GM10248 (cell line): ENCODE data around the gene AUH.

Experiments used
- CTCF ChIA-PET: fragments of 300-600 bp; sonication (Branson Sonifier 250); formaldehyde crosslinking; extraction: SDS; loops from one replicate; lab custom pipeline; 2021; ENCODE audit warnings: antibody characterized with exemption; lab: Yijun Ruan, JAX
- POLR2A ChIA-PET: fragments of 350-650 bp; sonication (Branson Sonifier 250); formaldehyde crosslinking; extraction: SDS; loops from one replicate; lab custom pipeline; 2020; ENCODE audit warnings: antibody characterized with exemption; lab: Yijun Ruan, JAX
- DNase-seq: peaks from one replicate; pipeline ENCODE4 v3.0.0; 2012; ENCODE audit errors: extremely low spot score
- TF ChIP-seq, protein P1 (sequence below): IDR thresholded peaks from 2 replicates; pipeline ENCODE4 v1.5.1; 2012; ENCODE audit warnings: mild to moderate bottlenecking, low read depth; ENCODE audit errors: extremely low read depth, missing control alignments, control extremely low read depth

The AUH gene

DNA sequence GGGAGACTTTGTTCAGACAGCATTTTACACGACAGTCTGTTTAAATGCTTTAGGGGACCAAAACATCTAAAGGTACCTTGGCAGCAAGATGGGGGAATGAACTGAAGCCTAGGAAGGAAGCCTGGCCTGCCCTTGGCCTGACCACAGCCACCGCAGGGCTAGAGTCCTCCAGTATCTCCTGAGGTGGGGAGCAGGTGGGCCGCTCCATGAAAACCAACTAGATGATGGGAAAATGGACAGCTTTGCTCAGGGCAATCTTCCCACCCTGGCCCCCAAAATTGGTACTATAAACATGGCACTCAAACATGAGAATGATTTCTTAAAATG, 153.3 kb downstream of the AUH start:
- TF ChIP-seq, protein P1, sequence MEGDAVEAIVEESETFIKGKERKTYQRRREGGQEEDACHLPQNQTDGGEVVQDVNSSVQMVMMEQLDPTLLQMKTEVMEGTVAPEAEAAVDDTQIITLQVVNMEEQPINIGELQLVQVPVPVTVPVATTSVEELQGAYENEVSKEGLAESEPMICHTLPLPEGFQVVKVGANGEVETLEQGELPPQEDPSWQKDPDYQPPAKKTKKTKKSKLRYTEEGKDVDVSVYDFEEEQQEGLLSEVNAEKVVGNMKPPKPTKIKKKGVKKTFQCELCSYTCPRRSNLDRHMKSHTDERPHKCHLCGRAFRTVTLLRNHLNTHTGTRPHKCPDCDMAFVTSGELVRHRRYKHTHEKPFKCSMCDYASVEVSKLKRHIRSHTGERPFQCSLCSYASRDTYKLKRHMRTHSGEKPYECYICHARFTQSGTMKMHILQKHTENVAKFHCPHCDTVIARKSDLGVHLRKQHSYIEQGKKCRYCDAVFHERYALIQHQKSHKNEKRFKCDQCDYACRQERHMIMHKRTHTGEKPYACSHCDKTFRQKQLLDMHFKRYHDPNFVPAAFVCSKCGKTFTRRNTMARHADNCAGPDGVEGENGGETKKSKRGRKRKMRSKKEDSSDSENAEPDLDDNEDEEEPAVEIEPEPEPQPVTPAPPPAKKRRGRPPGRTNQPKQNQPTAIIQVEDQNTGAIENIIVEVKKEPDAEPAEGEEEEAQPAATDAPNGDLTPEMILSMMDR, result no peak
- no peak for DNase-seq
- ChIA-PET POLR2A (interaction anchor here (0.7 kb wide), 1 partner anchor 11 kb away, joined by 3 read pairs; no protein-coding TSS in a partner anchor), CTCF (interaction anchor here (0.7 to 2.4 kb wide), 6 partner anchors 10 to 173 kb away, joined by 3 to 8 read pairs (median 4); no protein-coding TSS in a partner anchor)

DNA sequence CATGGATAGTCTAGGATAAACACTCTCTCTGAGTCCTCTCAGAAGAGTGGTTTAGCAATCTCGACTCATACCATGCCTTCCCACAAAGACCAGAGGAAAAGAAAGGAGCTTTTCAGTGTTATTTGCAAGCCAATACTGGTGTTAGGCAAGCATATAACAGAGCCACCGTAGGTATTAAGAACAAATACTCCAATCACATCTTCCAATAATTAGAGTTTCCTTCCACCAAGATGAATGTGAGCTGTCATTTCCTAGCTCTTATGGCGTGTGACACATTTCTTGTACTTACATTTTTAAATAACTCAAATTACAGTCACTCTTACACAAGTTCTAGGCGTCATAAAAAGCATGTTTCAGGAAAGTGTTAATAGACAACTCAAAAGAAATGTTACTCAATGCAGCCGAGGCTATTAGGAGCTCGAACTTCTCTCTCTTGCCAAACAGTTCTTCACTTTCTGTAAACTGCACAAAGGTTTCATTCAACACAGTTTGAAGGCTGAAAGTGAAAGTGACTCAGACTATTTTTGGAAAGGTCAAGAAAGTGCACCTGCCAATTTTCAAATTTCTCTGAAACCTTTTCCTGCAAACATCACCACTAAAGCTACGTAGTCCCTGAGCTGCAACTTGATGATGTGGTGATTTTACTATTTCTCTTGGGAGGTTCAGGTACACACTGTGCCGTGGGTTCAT, 153.8 kb downstream of the AUH start:
- peak; percentile 69 for DNase-seq
- POLR2A ChIA-PET, result interaction anchor here (0.7 kb wide), 1 partner anchor 10 kb away, joined by 3 read pairs; no protein-coding TSS in a partner anchor
- CTCF ChIA-PET, result interaction anchor here (0.7 to 2.4 kb wide), 7 partner anchors 9 to 173 kb away, joined by 3 to 8 read pairs (median 4); no protein-coding TSS in a partner anchor
- TF ChIP-seq, protein P1, result no peak

DNA sequence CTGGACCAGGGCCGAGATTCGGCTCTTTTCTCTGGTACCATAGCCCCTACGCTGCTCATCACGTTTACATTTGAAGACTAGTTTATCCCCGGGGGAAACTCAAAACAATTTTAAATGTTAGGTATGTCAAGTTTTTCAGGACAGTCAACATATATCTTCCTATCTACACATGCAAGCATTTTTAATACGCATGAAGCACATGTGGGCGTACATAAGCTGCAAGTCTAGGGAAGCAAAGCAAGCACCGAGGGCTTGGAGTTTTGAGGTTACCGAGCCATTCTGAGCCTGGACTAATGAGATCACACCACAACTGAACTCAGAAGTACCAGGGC, 154.4 kb downstream of the AUH start:
- TF ChIP-seq, protein P1, result no peak
- DNase-seq, result no peak
- ChIA-PET POLR2A (no interaction called here), CTCF (interaction anchor here (0.8 to 2.4 kb wide), 5 partner anchors 9 to 56 kb away, joined by 3 to 8 read pairs (median 4); no protein-coding TSS in a partner anchor)

DNA sequence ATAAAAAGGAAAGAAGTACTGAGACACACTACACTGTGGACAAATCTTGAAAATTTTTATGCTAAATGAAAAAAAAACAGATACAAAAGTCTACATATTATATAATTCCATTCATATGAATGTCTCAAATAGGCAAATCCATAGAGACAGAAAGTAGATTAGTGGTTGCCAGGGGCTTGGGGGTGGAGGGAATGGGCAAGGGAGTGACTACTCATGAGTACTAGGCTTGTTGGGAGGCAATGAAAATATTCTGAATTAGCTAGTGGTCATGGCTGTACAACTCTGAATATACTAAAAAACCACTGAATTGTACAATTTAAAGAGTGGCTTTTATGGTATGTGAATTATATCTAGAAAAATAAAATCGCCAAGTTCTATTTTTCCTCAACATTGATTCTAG, 154.9 kb downstream of the AUH start:
- DNase-seq, result no peak
- POLR2A ChIA-PET, result no interaction called here
- CTCF ChIA-PET, result interaction anchor here (1.3 to 1.9 kb wide), 3 partner anchors 11 to 55 kb away, joined by 3 to 8 read pairs (median 4); no protein-coding TSS in a partner anchor
- TF ChIP-seq, protein P1, result no peak

DNA sequence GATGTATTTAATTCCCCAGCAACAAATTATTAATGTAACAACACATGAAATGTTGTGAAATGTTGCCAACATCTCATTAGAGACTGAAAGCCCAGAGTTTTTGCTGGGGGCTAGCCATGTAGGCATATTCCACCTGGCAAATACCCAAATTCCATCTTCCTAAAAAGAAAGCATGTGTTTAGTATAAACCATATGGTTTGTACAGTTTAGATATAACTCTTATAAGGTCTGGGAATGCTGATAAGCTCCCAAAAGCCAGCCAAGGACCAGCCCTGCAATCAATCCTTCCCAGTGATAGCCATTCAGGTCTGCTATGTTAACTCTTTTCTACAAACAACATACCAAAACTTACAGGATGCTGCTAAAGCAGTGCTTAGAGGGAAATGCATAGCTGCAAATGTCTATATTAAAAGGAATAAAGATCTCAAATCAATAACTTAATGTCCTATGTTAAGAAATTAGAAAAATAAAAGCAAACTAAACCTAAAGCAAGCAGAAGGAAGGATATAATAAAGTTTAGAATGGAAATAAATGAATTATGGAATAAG, 158.9 kb downstream of the AUH start:
- no peak for DNase-seq
- TF ChIP-seq, protein P1, result no peak
- CTCF ChIA-PET, result no interaction called here
- POLR2A ChIA-PET, result no interaction called here

DNA sequence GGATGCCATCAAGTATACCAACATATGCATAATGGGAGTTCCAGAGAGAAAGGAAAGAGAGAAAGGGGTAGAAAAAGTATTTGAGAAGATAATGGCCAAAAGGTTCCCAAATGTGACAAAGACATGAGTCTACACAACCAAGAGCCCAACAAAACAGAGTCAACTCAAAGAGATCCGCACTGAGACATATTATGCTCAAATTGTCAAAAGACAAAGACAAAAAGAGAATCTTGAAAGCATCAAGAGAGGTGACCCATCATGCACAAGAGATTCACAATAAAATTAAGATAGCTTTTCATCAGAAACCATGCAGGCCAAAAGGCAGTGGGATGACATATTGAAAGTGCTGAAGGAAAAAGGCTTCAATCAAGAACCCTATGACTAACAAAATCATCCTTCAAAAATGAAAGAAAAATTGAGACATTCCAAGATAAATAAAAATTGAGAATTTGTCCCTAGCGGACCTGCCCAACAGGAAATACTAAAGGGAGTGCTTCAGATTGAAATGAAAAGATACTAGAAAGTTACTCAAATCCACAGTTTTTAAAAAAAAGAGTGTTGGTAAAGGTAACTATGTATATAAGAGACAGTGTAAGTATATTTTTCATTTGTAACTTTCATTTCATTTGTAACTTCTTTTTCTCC, 160.9 kb downstream of the AUH start:
- DNase-seq, result no peak
- POLR2A ChIA-PET, result no interaction called here
- CTCF ChIA-PET, result interaction anchor here (1.2 to 1.3 kb wide), 2 partner anchors 10 to 17 kb away, joined by 3 to 4 read pairs; no protein-coding TSS in a partner anchor
- TF ChIP-seq, protein P1, result no peak
